Inferior parietal cortex (tissue), 1 donor: ENCODE data around the gene ZNF469.

ENCODE experiments used
- DNase-seq: peaks from one replicate; pipeline ENCODE4 v3.0.0-alpha.2; 2016; ENCODE audit errors: extremely low spot score

ZNF469 gene

GRCh38 chr16:88382491-88383400 is at the start of gene ZNF469:
Gene ZNF469, plus strand, starts transcription at chr16:88382959. Its CDS starts 44,512 bp downstream, at chr16:88427471.
- no peak for DNase-seq

GRCh38 chr16:88333848-88334777 is 48.6 kb upstream of the ZNF469 start:
- no peak for DNase-seq

- no peak for DNase-seq
Measured at GRCh38 chr16:88334778-88335720, 47.7 kb upstream of the ZNF469 start.

- no peak for DNase-seq
Measured at GRCh38 chr16:88337021-88337420, 45.7 kb upstream of the ZNF469 start.

- DNase-seq, result no peak
Measured at GRCh38 chr16:88337538-88337937, 45.2 kb upstream of the ZNF469 start.

- no peak for DNase-seq
Measured at GRCh38 chr16:88338111-88338510, 44.6 kb upstream of the ZNF469 start.

- no peak for DNase-seq
Measured at GRCh38 chr16:88338896-88339295, 43.9 kb upstream of the ZNF469 start.

- no peak for DNase-seq
Measured at GRCh38 chr16:88339930-88340754, 42.6 kb upstream of the ZNF469 start.

- no peak for DNase-seq
Measured at GRCh38 chr16:88340755-88341150, 42.0 kb upstream of the ZNF469 start.

GRCh38 chr16:88341551-88342290 is 41.0 kb upstream of the ZNF469 start:
- no peak for DNase-seq

- DNase-seq, result no peak
Measured at GRCh38 chr16:88342491-88342890, 40.3 kb upstream of the ZNF469 start.

GRCh38 chr16:88343271-88343791 is 39.4 kb upstream of the ZNF469 start:
- DNase-seq, result no peak

GRCh38 chr16:88344411-88345030 is 38.2 kb upstream of the ZNF469 start:
- DNase-seq, result no peak

- DNase-seq, result no peak
Measured at GRCh38 chr16:88345031-88345720, 37.6 kb upstream of the ZNF469 start.

- DNase-seq, result no peak
Measured at GRCh38 chr16:88345721-88346560, 36.8 kb upstream of the ZNF469 start.

GRCh38 chr16:88346680-88347505 is 35.9 kb upstream of the ZNF469 start:
- DNase-seq, result no peak
